Spleen (tissue), 7 donors: ENCODE results near the gene MED25.

Experiments
- CTCF ChIP-seq, 11 experiments: fragments of 200-600 bp in 7 of 11; fragments of 450-650 bp in 4 of 11; sonication (generic) in 4 of 11; IDR thresholded peaks in 8 of 11; conservative IDR thresholded peaks in 3 of 11; 1 replicate in 7 of 11; 2 replicates in 4 of 11; pipeline versions ENCODE4 v1.4.0 to v1.8.0; 2016 to 2021; ENCODE audit warnings: antibody characterized with exemption in 11 of 11, inconsistent platforms in 4 of 11, mild to moderate bottlenecking in 1 of 11
- POLR2A ChIP-seq, 3 donors: fragments of 450-650 bp; IDR thresholded peaks; one replicate each; pipeline ENCODE4 v1.5.1; 2017; ENCODE audit warnings: antibody characterized with exemption in 3 of 3, mild to moderate bottlenecking in 1 of 3
- POLR2AphosphoS5 ChIP-seq, 3 donors: sonication (generic); formaldehyde crosslinking; IDR thresholded peaks; one replicate each; pipeline ENCODE4 v1.5.1; 2017; ENCODE audit warnings: antibody characterized with exemption in 3 of 3
- donor health status: DM: no; HTN: no; CAD: no; lungs with moderate emphysema.
- donor health status: DM: no; HTN: no; CAD: no.
- donor health status: DM: no; HTN: no; CAD: no.

- TF ChIP-seq CTCF (IDR thresholded peaks at IDR 0.05 in 8 of 11, conservative IDR thresholded peaks at IDR 0.05 in 3 of 11) = no peak
- TF ChIP-seq POLR2A (IDR thresholded peaks at IDR 0.05) = no peak
- TF ChIP-seq POLR2AphosphoS5 (IDR thresholded peaks at IDR 0.05) = no peak
These were observed 55.7 kb downstream of the MED25 start for GRCh38 chr19:49873834-49874233.
